ENCODE data around the gene MTX1. TPM values are rescaled to one million over a fixed set of nuclear protein-coding genes. Genes with fewer than 3 reads are reported as not detected.

MTX1 gene
- total RNA-seq, 1 donor from 2014 or later, result 79.3 TPM

DNA sequence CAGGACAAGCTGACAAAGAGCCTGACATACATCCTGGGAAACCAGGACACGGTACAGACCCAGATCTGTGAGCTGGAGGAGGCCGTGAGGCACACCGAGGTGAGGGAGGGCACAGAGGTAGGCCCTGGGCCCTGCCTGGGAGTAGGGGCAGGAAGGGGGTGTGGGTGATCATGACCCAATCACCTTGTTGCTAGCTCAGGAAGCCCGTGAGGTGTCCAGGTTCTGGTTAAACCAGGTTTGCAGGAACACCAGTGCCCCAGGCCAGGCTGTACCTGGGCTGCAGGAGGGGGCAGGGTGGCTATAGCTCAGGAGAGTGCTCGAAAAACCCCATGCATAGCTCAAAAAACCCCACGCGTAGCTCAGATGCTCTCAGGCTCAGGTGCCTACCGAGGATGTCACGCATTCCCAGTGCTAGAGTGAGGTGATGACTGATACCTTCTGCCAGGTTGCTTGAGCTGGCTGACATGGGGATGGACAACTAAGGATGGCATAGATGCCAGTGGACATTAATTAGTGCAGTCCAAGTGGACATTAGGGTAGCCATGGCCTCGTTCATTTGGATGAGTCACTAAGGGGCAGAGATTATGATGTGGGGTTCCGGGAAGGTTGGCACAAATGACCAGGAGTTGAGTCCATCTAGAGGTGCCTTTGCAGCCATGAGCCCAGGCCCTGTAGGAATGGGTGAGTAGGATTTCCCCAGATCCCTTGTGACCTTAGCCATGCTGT, 31.1 kb upstream of the MTX1 start:
- TF ChIP-seq, protein P1, sequence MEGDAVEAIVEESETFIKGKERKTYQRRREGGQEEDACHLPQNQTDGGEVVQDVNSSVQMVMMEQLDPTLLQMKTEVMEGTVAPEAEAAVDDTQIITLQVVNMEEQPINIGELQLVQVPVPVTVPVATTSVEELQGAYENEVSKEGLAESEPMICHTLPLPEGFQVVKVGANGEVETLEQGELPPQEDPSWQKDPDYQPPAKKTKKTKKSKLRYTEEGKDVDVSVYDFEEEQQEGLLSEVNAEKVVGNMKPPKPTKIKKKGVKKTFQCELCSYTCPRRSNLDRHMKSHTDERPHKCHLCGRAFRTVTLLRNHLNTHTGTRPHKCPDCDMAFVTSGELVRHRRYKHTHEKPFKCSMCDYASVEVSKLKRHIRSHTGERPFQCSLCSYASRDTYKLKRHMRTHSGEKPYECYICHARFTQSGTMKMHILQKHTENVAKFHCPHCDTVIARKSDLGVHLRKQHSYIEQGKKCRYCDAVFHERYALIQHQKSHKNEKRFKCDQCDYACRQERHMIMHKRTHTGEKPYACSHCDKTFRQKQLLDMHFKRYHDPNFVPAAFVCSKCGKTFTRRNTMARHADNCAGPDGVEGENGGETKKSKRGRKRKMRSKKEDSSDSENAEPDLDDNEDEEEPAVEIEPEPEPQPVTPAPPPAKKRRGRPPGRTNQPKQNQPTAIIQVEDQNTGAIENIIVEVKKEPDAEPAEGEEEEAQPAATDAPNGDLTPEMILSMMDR (IDR thresholded peaks at IDR 0.05; ENCODE audit: insufficient read depth, low read length, poor library complexity, severe bottlenecking), result no peak
- Histone ChIP-seq H3K36me3 (ENCODE audit: control insufficient read depth, insufficient read depth, low read length) (peaks cover 10% of the 10 kb centered on the region), H3K27me3 (ENCODE audit: control insufficient read depth, insufficient read depth, low read length) (no peaks in the 10 kb centered on the region), H3K4me3 (ENCODE audit: low read depth, low read length) (no peak overlapping the region)
- DNase-seq (ENCODE audit: low read depth), result no peak

DNA sequence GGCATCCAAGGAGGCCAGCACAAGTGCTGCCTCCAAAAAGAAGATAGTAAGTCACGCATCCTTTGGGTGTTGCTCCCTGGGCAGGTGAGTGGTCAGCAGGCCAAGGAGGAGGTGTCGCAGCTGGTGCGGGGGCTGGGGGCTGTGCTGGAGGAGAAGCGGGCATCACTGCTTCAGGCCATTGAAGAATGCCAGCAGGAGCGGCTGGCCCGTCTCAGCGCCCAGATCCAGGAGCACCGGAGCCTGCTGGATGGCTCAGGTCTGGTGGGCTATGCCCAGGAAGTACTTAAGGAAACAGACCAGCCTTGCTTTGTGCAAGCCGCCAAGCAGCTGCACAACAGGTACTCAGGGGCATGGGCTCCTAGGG, 30.6 kb upstream of the MTX1 start:
- no peaks in the 10 kb centered on the region for H3K27me3 ChIP-seq (ENCODE audit: control insufficient read depth, insufficient read depth, low read length)
- no peak for DNase-seq (ENCODE audit: low read depth)
- TF ChIP-seq, protein P1 (IDR thresholded peaks at IDR 0.05; ENCODE audit: insufficient read depth, low read length, poor library complexity, severe bottlenecking), result no peak
- H3K36me3 ChIP-seq (ENCODE audit: control insufficient read depth, insufficient read depth, low read length), result peaks cover 10% of the 10 kb centered on the region
- H3K4me3 ChIP-seq (ENCODE audit: low read depth, low read length), result no peak overlapping the region

DNA sequence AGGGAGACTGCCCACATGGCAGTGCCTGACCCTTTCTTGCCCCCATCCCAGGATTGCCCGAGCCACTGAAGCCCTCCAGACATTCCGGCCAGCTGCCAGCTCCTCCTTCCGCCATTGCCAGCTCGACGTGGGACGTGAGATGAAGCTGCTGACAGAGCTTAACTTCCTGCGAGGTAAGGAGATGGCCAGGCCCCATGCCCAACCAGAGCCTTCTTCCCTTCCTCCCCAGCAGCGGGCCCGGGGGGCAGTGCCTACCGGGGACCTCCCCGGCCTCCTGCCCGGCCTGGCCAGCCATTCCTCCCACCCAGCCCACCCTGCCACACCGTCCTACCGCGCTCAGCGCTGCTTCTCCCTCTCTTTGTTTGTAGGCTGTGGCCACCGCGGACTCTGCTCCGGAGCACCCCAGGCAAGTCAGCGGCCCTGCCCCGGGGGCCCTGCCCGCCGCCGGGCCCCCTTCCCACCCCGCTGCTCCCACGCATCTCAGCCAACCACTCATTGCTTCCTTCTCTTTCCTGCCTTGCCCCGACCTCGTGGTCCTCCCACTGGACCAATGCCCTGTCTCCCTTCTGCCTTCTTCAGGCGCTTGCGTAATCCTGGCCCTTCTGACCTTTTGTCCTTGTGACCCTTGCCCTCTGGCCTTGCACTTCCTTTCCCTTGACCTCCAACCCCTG, 29.9 kb upstream of the MTX1 start:
- TF ChIP-seq, protein P1 (IDR thresholded peaks at IDR 0.05; ENCODE audit: insufficient read depth, low read length, poor library complexity, severe bottlenecking), result no peak
- no peak overlapping the region for H3K4me3 ChIP-seq (ENCODE audit: low read depth, low read length)

DNA sequence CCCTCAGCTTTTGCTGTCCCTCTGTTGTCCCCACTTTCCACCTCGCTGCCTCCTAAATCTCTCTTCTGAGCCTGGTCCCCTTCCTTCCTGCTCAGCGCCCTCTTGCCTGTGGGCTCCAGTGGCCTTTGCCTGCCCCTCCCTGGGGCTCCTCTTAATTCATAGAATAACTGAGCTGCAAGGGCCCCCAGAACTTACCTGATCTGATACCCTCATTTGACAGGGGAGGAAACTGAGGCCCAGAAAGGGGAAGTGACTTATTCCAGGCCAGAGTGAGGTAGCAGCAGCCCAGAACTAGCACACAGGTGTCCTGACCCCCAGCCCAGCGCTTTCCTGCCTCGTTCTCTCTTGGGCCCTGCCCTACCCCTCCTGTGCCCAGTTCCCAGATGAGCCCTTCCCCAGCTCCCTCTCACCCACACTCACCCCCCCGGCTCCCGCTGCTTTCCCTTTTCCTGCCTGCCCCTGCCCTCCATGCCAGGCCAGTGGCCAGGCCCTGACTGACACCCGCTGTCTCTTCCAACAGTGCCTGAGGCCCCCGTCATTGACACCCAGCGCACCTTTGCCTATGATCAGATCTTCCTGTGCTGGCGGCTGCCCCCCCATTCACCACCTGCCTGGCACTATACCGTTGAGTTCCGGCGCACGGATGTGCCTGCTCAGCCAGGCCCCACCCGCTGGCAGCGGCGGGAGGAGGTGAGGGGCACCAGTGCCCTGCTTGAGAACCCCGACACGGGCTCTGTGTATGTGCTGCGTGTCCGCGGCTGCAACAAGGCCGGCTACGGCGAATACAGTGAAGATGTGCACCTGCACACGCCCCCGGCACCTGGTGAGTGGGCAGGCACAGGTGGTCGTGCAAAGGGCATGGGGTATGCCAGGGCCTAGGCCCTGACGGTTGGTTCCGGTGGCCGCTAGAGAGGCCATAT, 29.1 kb upstream of the MTX1 start:
- H3K36me3 ChIP-seq (ENCODE audit: control insufficient read depth, insufficient read depth, low read length), result peaks cover 11% of the 10 kb centered on the region

More for the DNA sequence above, 29.9 kb upstream of the MTX1 start:
- Histone ChIP-seq H3K36me3 (ENCODE audit: control insufficient read depth, insufficient read depth, low read length) (peaks cover 10% of the 10 kb centered on the region), H3K27me3 (ENCODE audit: control insufficient read depth, insufficient read depth, low read length) (no peaks in the 10 kb centered on the region)
- no peak for DNase-seq (ENCODE audit: low read depth)

DNA sequence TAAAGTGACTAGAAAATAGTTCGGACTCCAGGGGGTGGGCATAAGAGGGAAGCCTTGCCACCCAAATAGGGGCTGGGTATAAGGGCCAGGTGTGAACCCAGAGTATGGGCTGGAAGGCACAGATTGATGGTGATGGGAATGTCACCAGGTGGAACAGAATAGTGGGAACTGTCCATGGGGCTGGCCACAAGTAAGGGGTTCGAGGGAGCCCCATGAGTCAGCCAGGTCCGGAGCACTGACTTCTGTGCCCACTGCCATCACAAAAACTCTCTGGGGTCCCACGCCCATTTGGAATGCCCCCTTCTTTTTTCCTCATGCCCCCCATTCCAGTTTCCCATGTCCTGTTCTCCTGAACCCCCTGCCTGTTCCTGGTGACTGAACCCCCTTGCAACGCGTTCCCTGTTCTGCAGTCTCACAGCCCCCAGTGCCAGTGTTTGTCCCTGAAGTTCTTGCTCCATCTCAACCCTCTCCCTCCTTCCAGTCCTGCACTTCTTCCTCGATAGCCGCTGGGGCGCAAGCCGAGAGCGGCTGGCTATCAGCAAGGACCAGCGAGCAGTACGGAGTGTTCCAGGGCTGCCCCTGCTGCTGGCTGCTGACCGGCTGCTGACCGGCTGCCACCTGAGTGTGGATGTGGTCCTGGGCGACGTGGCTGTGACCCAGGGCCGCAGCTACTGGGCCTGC, 27.0 kb upstream of the MTX1 start:
- TF ChIP-seq, protein P1 (IDR thresholded peaks at IDR 0.05; ENCODE audit: insufficient read depth, low read length, poor library complexity, severe bottlenecking), result no peak
- no peaks in the 10 kb centered on the region for H3K27me3 ChIP-seq (ENCODE audit: control insufficient read depth, insufficient read depth, low read length)
- no peak overlapping the region for H3K4me3 ChIP-seq (ENCODE audit: low read depth, low read length)
- H3K36me3 ChIP-seq (ENCODE audit: control insufficient read depth, insufficient read depth, low read length), result peaks cover 11% of the 10 kb centered on the region
- DNase-seq (ENCODE audit: low read depth), result no peak

More for the DNA sequence above, 29.1 kb upstream of the MTX1 start:
- TF ChIP-seq, protein P1 (IDR thresholded peaks at IDR 0.05; ENCODE audit: insufficient read depth, low read length, poor library complexity, severe bottlenecking), result no peak
- DNase-seq (ENCODE audit: low read depth), result no peak
- no peaks in the 10 kb centered on the region for H3K27me3 ChIP-seq (ENCODE audit: control insufficient read depth, insufficient read depth, low read length)
- H3K4me3 ChIP-seq (ENCODE audit: low read depth, low read length), result no peak overlapping the region

Data from kidney epithelial cell (primary cell).